GM12878 (cell line): ENCODE measurements around the gene NUDT3. TPM values are rescaled to one million over a fixed set of nuclear protein-coding genes. Genes with fewer than 3 reads are reported as not detected.

Experiments used
- ATAC-seq: fragments of 200-7000 bp; cut with Tn5 transposase; 3 replicates; pipeline ENCODE4 v1.9.1; 2020; ENCODE audit warnings: mild to moderate bottlenecking, moderate library complexity
- BruUV-seq: library from RNA; stranded (reverse); fragments of 400-500 nt; replicated peaks from 2 replicates; lab custom pipeline; 2021; lab: Mats Ljungman, UMichigan
- CTCF ChIA-PET: fragments of 300-600 bp; sonication (Branson Sonifier 250); formaldehyde crosslinking; extraction: SDS; loops from one replicate; lab custom pipeline; 2021; ENCODE audit warnings: inconsistent platforms; lab: Yijun Ruan, JAX
- POLR2A ChIA-PET: fragments of 350-600 bp; formaldehyde crosslinking; extraction: SDS; loops from one replicate; lab custom pipeline; 2021; ENCODE audit warnings: inconsistent platforms; lab: Charles Lee
- RAD21 ChIA-PET: fragments of 300-600 bp; sonication (Branson Sonifier 250); formaldehyde crosslinking; loops from one replicate; lab custom pipeline; 2023; ENCODE audit warnings: antibody characterized with exemption; ENCODE audit not compliant: unreplicated experiment; lab: Charles Lee
- SMC1A ChIA-PET: fragments of 300-600 bp; sonication (Branson Sonifier 250); formaldehyde crosslinking; loops from one replicate; lab custom pipeline; 2023; ENCODE audit not compliant: unreplicated experiment, uncharacterized antibody; lab: Charles Lee
- DNase-seq: peaks from one replicate; pipeline ENCODE4 v3.0.0-alpha.2; 2011; ENCODE audit warnings: low read depth, low spot score
- FAIRE-seq: peaks from 3 replicates; lab custom pipeline; 2011; peaks lifted over from hg19 to GRCh38; lab: Jason Lieb, UNC
- H2AFZ ChIP-seq: 2 replicates; pipeline ENCODE4 v1.6.0; 2011; ENCODE audit warnings: low read depth, low read length, control low read depth; ENCODE audit not compliant: control insufficient read depth
- H3K27ac ChIP-seq: 2 replicates; pipeline ENCODE4 v1.5.1; 2011; ENCODE audit warnings: control low read depth; ENCODE audit not compliant: control insufficient read depth, insufficient read depth
- H3K27me3 ChIP-seq, 2 experiments: replicated peaks in 1 of 2; 2 replicates each; pipeline versions ENCODE4 v1.6.0 to v1.6.1; 2011; ENCODE audit warnings: low read length in 1 of 2; ENCODE audit not compliant: control insufficient read depth in 2 of 2, insufficient read depth in 2 of 2
- H3K36me3 ChIP-seq, 2 experiments: 2 replicates each; pipeline ENCODE4 v1.5.1; 2011; ENCODE audit warnings: low read length in 1 of 2; ENCODE audit not compliant: control insufficient read depth in 2 of 2, insufficient read depth in 2 of 2
- H3K4me1 ChIP-seq: 2 replicates; pipeline ENCODE4 v1.6.1; 2011; ENCODE audit warnings: mild to moderate bottlenecking, low read length, moderate library complexity, mixed read lengths; ENCODE audit not compliant: control insufficient read depth, insufficient read depth
- H3K4me2 ChIP-seq: 2 replicates; pipeline ENCODE4 v1.6.0; 2011; ENCODE audit warnings: control low read depth; ENCODE audit not compliant: control insufficient read depth, insufficient read depth
- H3K4me3 ChIP-seq: fragments of 200-600 bp; sonication (generic); 2 replicates; pipeline ENCODE4 v1.5.1; 2016
- H3K79me2 ChIP-seq: 2 replicates; pipeline ENCODE4 v1.6.0; 2011; ENCODE audit warnings: low read length; ENCODE audit not compliant: control insufficient read depth, insufficient read depth
- H3K9ac ChIP-seq: 2 replicates; pipeline ENCODE4 v1.8.0; 2011; ENCODE audit warnings: low read length, control low read depth, mixed read lengths; ENCODE audit not compliant: control insufficient read depth, insufficient read depth
- H3K9me3 ChIP-seq: replicated peaks from 3 replicates; pipeline ENCODE4 v1.5.1; 2011; ENCODE audit warnings: mild to moderate bottlenecking, low read length; ENCODE audit not compliant: control insufficient read depth, insufficient read depth
- H4K20me1 ChIP-seq: 2 replicates; pipeline ENCODE4 v1.6.0; 2011; ENCODE audit not compliant: control insufficient read depth, insufficient read depth
- CHD1 ChIP-seq: IDR thresholded peaks from 2 replicates; pipeline ENCODE4 v1.6.1; 2012; ENCODE audit warnings: low read depth, low read length, improper control_type of control experiment
- ETV6 ChIP-seq, 2 experiments: fragments of 450-650 bp in 1 of 2; IDR thresholded peaks in 1 of 2; conservative IDR thresholded peaks in 1 of 2; 2 replicates each; pipeline ENCODE4 v1.6.1; 2014; ENCODE audit warnings: antibody characterized with exemption in 1 of 2, borderline replicate concordance in 1 of 2, low read depth in 1 of 2, mild to moderate bottlenecking in 1 of 2, moderate library complexity in 1 of 2
- FOS ChIP-seq: IDR thresholded peaks from 3 replicates; pipeline ENCODE4 v1.6.1; 2011; ENCODE audit warnings: borderline replicate concordance; ENCODE audit not compliant: insufficient read length; ENCODE audit errors: extremely low read depth
- LARP7 ChIP-seq: fragments of 450-650 bp; IDR thresholded peaks from 2 replicates; pipeline ENCODE4 v1.6.1; 2017; ENCODE audit warnings: mild to moderate bottlenecking
- MTA3 ChIP-seq: IDR thresholded peaks from 2 replicates; pipeline ENCODE4 v1.6.1; 2012; ENCODE audit warnings: low read length, inconsistent platforms, borderline replicate concordance
- MYB ChIP-seq: fragments of 150-350 bp; IDR thresholded peaks from 2 replicates; pipeline ENCODE4 v1.6.1; 2014; ENCODE audit warnings: mild to moderate bottlenecking, low read depth, low read length, borderline replicate concordance
- PKNOX1 ChIP-seq: fragments of 450-650 bp; IDR thresholded peaks from 2 replicates; pipeline ENCODE4 v1.6.1; 2016; ENCODE audit warnings: mild to moderate bottlenecking
- PML ChIP-seq: IDR thresholded peaks from 2 replicates; pipeline ENCODE4 v1.6.1; 2012; ENCODE audit warnings: low read length, inconsistent platforms
- RELA ChIP-seq: fragments of 450-650 bp; IDR thresholded peaks from 2 replicates; pipeline ENCODE4 v1.8.0; 2014; ENCODE audit warnings: borderline replicate concordance; ENCODE audit not compliant: partially characterized antibody
- SMARCA5 ChIP-seq: fragments of 450-650 bp; IDR thresholded peaks from 2 replicates; pipeline ENCODE4 v1.6.1; 2017; ENCODE audit warnings: mild to moderate bottlenecking
- STAT1 ChIP-seq: fragments of 450-650 bp; conservative IDR thresholded peaks from 2 replicates; pipeline ENCODE4 v1.6.1; 2014; ENCODE audit warnings: antibody characterized with exemption, mild to moderate bottlenecking
- ZBTB4 ChIP-seq: fragments of 450-650 bp; formaldehyde crosslinking; IDR thresholded peaks from 2 replicates; pipeline ENCODE4 v1.4.0; 2022; ENCODE audit warnings: mild to moderate bottlenecking, moderate library complexity
- WGBS: methylation state at CpG from one replicate; pipeline ENCODE4 v1.1.6; 2016; ENCODE audit warnings: low lambda C conversion rate; ENCODE audit not compliant: insufficient replicate concordance, insufficient coverage; ENCODE audit errors: missing lambda C conversion rate; 5-methylcytosine and 5-hydroxymethylcytosine counted together
- in situ Hi-C: fragments of 300-500 bp; cut with MboI; formaldehyde crosslinking; loops from 9 replicates; pipeline ENCODE4 v1.14.3; 2018; ENCODE audit warnings: mixed read lengths
- intact Hi-C: fragments of 100-400 bp; cut with micrococcal nuclease; formaldehyde crosslinking; loops from one replicate; pipeline ENCODE4 v1.14.2; 2022; ENCODE audit not compliant: unreplicated experiment
- polyA plus RNA-seq, 11 experiments: library from polyadenylated mRNA; depleted of rRNA in 4 of 11; unstranded in 6 of 11; stranded (reverse) in 5 of 11; fragments of >200 nt; fragmentation: Nextera tagmentation in 4 of 11; fragmentation: Illumina TruSeq in 1 of 11; extraction: Ambion mirVana in 4 of 11; extraction: Trizol in 1 of 11; gene quantifications; 1 replicate in 1 of 11; 2 replicates in 10 of 11; pipeline versions ENCODE4 v1.2.1 to v1.2.3, GENCODE V29; 2011 to 2016; ENCODE audit warnings: inconsistent platforms in 2 of 11, missing spikeins in 2 of 11, low read depth in 1 of 11
- total RNA-seq, 4 experiments: library from RNA; depleted of rRNA in 3 of 4; stranded (reverse); fragments of >200 nt in 3 of 4; fragmentation: Illumina TruSeq in 1 of 4; extraction: Trizol in 1 of 4; gene quantifications; 2 replicates each; pipeline versions ENCODE4 v1.2.1 to v1.2.3, GENCODE V29; 2013 to 2021
- TF ChIP-seq, protein P1 (sequence below): fragments of 450-650 bp; IDR thresholded peaks from 2 replicates; pipeline ENCODE4 v1.6.1; 2014; ENCODE audit warnings: mild to moderate bottlenecking
- TF ChIP-seq, protein P2 (sequence below): fragments of 450-650 bp; formaldehyde crosslinking; IDR thresholded peaks from 2 replicates; pipeline ENCODE4 v1.4.0; 2020; ENCODE audit warnings: mild to moderate bottlenecking, moderate library complexity

NUDT3 gene
- total and polyA plus RNA-seq, 10 of the 15 experiments (the other 5 are each of a cell fraction or from before 2014, with no cell fraction given) = 2.4 to 32.3 (median 25.5) TPM

- CTCF ChIA-PET = interaction anchor here (1.1 to 3.9 kb wide), 10 partner anchors 10 to 119 kb away, joined by 3 to 16 read pairs (median 4); partner anchors contain the start of genes HMGA1, NUDT3 and SMIM29
- 0% methylated on average over 6 of the region's 6 CpGs for WGBS
- in situ Hi-C loops = no loop called here
- no peaks in the 10 kb centered on the region for H4K20me1 ChIP-seq
- POLR2A ChIA-PET = interaction anchor here (0.5 to 1.9 kb wide), 6 partner anchors 11 to 438 kb away, joined by 3 to 8 read pairs (median 5); no protein-coding TSS in a partner anchor
- H3K9me3 ChIP-seq = no peaks in the 10 kb centered on the region
- DNase-seq (peak; percentile 71), ATAC-seq (peak; percentile 81), FAIRE-seq (peak; percentile 54)
- peak overlapping the region; percentile 86; the same call in 1 of the 2 replicates for H3K4me2 ChIP-seq
- no TSS peak for BruUV-seq
- intact Hi-C loops = loop anchor here (2.0 kb wide), 1 partner anchor 77 kb away; the partner anchor contains the start of gene NUDT3
- H3K4me1 ChIP-seq = peaks cover 43% of the 10 kb centered on the region
- H3K9ac ChIP-seq = peak overlapping the region; percentile 51
- RAD21 ChIA-PET = interaction anchor here (1.0 to 4.4 kb wide), 12 partner anchors 15 to 111 kb away, joined by 3 to 23 read pairs (median 4); partner anchors contain the start of genes HMGA1, NUDT3, RPS10 and SMIM29
- H3K4me3 ChIP-seq = peak overlapping the region; percentile 37
- H3K27ac ChIP-seq = peak overlapping the region; percentile 84
- H2AFZ ChIP-seq = peak overlapping the region; percentile 37
- H3K36me3 ChIP-seq = no peaks in the 10 kb centered on the region
- SMC1A ChIA-PET = interaction anchor here (0.6 to 4.3 kb wide), 15 partner anchors 10 to 76 kb away, joined by 3 to 26 read pairs (median 4); partner anchors contain the start of gene NUDT3
- peaks cover 48% of the 10 kb centered on the region for H3K79me2 ChIP-seq
- H3K27me3 ChIP-seq = no peaks in the 10 kb centered on the region
- TF ChIP-seq CHD1 (no peak), ETV6 (conservative IDR thresholded peaks at IDR 0.05 in 1 of 2, IDR thresholded peaks at IDR 0.05 in 1 of 2; ENCODE audit: borderline replicate concordance in 1 of 2, low read depth in 1 of 2) (0 out of 4 replicates have a peak, but pooled peaks of 1 of the 2 experiments have one; percentile 21), PKNOX1 (peak; percentile 46; the same call in 1 of the 2 replicates), STAT1 (no peak), MTA3 (peak; percentile 63; the same call in 1 of the 2 replicates), MYB (no peak), RELA (no peak), PML (peak; percentile 49; the same call in 1 of the 2 replicates), LARP7 (no peak), SMARCA5 (no peak), ZBTB4 (CRISPR knock-in tag) (no peak), FOS (no peak)
- TF ChIP-seq, protein P1, sequence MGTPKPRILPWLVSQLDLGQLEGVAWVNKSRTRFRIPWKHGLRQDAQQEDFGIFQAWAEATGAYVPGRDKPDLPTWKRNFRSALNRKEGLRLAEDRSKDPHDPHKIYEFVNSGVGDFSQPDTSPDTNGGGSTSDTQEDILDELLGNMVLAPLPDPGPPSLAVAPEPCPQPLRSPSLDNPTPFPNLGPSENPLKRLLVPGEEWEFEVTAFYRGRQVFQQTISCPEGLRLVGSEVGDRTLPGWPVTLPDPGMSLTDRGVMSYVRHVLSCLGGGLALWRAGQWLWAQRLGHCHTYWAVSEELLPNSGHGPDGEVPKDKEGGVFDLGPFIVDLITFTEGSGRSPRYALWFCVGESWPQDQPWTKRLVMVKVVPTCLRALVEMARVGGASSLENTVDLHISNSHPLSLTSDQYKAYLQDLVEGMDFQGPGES = no peak
- TF ChIP-seq, protein P2, sequence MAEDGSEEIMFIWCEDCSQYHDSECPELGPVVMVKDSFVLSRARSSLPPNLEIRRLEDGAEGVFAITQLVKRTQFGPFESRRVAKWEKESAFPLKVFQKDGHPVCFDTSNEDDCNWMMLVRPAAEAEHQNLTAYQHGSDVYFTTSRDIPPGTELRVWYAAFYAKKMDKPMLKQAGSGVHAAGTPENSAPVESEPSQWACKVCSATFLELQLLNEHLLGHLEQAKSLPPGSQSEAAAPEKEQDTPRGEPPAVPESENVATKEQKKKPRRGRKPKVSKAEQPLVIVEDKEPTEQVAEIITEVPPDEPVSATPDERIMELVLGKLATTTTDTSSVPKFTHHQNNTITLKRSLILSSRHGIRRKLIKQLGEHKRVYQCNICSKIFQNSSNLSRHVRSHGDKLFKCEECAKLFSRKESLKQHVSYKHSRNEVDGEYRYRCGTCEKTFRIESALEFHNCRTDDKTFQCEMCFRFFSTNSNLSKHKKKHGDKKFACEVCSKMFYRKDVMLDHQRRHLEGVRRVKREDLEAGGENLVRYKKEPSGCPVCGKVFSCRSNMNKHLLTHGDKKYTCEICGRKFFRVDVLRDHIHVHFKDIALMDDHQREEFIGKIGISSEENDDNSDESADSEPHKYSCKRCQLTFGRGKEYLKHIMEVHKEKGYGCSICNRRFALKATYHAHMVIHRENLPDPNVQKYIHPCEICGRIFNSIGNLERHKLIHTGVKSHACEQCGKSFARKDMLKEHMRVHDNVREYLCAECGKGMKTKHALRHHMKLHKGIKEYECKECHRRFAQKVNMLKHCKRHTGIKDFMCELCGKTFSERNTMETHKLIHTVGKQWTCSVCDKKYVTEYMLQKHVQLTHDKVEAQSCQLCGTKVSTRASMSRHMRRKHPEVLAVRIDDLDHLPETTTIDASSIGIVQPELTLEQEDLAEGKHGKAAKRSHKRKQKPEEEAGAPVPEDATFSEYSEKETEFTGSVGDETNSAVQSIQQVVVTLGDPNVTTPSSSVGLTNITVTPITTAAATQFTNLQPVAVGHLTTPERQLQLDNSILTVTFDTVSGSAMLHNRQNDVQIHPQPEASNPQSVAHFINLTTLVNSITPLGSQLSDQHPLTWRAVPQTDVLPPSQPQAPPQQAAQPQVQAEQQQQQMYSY (CRISPR knock-in tag) = no peak
These were observed 76.7 kb downstream of the NUDT3 start for GRCh38 chr6:34315780-34316179.
